NOMO-1 (cell line): ENCODE data around the gene NRAS.

Source experiments
- DNase-seq, 2 experiments: peaks; one replicate each; lab custom pipeline; 2025; ENCODE audit not compliant: unreplicated experiment in 2 of 2; lab: John Stamatoyannopoulos, UW

Gene NRAS

GRCh38 chr1:114728553-114728952 is 12.0 kb upstream of the NRAS start:
- DNase-seq = no peak

DNA sequence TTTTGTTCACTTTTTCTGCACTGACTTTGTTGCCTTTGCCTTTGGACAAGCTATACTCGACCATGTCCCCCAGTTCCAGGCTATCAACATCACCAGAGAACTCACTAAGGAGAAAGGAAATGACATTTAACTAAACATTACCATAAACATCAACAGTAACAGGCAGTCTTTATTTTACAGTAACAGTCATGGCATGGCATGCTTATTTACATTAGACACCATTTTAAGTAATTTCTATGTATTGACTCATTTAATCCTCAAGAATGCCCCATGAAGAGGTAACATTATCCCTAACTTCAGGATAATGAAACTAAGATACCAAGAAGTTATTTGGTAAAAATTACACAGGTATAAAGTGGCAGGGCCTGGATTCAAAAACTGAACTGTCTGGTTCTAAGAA is 8.7 kb upstream of the NRAS start:
- no peak for DNase-seq

- no peak for DNase-seq
These were observed 7.3 kb upstream of the NRAS start for GRCh38 chr1:114723915-114724314.

DNA sequence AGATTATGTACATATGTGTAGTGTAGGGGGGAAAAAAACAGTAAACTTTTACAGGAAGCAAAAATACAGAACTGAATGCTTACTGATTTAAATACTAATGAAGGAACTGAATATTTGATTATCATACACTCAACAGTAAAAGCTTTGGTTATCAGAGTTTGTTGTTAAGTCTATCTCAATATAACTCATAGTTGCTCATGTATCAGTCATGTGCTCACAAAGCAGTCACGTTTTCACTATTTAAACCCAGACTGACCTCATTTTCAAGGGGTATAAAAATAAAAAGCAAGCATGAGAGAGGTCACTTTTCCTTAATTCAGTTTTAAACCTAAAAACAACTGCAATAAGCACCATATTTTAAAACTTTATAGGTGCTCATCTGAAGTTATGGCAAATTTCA is 6.9 kb upstream of the NRAS start:
- DNase-seq = no peak

DNA sequence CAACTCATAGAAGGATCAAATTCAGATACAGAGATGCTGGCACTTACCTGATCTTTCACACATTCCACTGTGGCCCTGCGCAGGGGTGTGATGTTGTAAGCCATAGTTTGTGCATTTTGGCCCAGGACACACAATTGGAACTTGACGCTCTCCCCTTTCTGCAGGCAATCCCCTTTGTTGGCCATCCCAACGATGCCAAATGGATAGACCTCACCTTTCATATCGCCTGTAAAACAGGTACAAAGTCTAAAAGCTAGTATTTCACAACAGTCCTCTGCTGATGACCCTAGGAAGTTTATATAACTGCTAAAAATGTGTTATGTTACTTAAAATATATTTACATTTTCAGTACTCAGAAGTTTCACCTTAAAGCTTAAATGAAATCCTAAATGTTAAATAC is 3.9 kb upstream of the NRAS start:
- DNase-seq = no peak

DNA sequence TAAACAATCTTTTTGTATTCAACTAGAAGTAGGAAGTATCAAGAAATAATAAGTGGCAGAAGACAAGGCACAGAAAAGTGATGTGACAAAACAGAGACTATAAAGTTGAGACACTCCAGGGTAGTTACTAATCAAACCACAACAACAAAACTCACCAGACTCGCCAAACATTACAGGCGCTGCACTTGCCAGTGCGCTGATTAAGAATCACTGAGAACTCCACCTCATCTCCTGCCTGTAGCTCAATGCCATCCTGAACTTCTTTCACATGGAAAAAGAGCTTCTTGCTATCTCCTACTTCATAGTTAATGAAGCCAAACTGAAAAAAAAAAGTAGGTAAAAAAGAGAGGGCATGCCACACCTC is 2.8 kb upstream of the NRAS start:
- no peak for DNase-seq

DNA sequence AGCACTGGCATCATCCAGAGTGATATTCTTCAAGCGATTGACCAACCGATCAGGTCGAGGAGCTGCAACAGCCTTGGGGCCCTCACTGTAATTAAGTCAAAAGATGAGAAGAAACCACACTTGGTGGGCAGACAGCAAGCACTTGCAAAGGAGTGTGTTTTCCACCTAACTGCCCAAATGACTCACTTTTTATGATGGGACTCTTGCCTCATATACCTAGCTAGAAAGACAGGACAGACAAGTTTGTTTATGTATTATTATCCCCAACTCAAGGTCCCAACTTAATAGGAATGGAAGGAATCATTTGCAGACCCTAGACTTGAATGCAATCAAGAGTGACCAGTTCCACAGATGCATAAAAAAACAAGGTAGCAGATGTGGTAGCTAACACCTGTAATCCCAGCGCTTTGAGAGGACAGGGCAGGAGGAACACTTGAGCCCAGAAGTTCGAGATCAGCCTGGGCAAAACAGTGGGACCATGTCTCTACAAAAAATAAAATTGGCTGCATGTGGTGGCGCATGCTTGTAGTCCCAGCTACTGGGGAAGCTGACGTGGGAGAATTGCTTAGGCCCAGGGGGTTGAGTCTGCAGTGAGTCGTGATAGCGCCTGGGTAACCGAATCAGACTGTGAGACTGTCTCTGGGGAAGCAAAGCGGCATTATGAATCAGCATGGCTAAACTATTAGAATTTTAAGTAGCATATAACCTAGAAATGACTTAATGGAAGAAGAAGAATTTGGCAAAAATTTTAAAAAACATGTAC is 2.3 kb upstream of the NRAS start:
- DNase-seq = no peak

GRCh38 chr1:114715952-114716303 is 643 bp downstream of the NRAS start:
- no peak for DNase-seq

DNA sequence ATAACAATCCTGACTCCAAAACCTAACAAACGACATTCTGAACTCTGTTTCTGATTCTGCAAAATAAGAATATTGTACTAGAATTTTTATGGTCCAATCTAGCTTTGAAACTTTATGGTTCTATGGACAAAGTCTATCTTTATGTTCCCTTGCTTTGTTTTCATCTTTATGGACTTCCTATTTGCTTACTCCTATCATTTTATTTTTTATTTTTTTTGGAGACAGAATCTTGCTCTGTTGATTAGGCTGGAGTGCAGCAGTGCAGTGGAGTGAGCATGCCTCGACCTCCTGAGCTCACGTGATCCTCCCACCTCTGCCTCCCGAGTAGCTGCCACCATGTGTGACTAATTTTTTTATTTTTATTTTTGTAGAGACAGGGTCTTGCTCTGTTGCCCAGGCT is 3.6 kb downstream of the NRAS start:
- no peak for DNase-seq

GRCh38 chr1:114710360-114710759 is 6.2 kb downstream of the NRAS start:
- no peak for DNase-seq

DNA sequence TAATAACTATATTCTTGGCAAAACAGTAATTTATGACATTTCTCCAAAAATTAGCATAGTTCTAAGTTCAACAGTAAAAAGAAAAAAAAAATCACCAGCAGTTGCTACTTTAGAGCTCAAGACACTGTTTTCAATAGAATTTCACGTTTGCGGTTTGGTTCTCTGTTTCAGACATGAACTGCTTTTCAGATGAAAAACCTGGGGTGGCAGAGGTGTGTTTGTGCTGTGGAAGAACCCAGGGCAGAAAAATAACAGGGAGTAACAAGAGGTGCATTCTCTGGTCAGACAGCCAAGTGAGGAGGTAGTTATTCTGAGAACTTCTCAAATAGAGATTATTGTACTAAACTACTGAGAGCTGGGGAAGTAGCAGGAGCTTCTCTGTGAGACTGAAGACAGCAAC is 9.0 kb downstream of the NRAS start:
- DNase-seq = no peak

GRCh38 chr1:114703242-114703641 is 13.3 kb downstream of the NRAS start:
- no peak for DNase-seq

DNA sequence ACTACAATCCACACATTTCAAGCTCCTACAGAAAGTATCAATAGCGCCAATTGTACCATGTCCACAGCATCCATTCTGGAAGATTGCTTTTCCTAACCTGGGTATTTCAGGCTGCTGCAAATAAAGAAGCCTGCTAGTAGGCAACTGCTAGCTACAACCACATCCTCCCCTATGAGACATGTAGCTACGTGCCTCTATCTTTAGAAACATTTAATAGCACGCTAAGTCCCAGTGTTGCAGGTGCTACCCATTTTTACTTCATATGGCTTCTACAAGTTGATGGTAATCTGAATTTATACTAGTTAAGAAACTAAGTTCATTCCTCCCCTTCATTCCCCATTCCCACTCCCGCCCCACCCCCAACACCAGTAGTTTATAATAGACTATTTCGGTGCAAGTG is 13.8 kb downstream of the NRAS start:
- DNase-seq = no peak

DNA sequence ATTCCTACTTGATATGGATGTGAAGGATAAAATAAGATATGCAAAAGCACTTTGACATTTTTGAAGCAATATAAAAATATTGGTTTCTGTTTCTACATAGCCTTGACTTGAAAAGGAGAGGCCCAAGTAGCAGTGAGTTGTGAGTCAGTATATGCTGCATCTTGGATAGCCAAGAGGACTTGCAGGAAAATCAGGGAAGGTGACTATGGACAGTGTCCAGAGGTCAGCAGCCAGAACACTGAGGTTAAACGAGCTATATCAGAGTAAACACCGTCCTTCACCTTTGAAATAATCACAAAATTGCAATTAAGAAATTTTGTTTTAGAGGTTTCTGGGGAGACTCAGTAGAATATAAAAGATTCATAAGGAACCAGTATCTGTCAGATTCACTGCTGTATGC is 14.6 kb downstream of the NRAS start:
- DNase-seq = no peak

GRCh38 chr1:114700036-114700600 is 16.5 kb downstream of the NRAS start:
- no peak for DNase-seq

GRCh38 chr1:114696810-114697209 is 19.8 kb downstream of the NRAS start:
- no peak for DNase-seq

- DNase-seq = no peak
These were observed 21.0 kb downstream of the NRAS start, which contains the start of gene AMPD1 for GRCh38 chr1:114695430-114696058. Gene AMPD1, minus strand, starts transcription at chr1:114695546. Its CDS starts 75 bp downstream, at chr1:114695471.

DNA sequence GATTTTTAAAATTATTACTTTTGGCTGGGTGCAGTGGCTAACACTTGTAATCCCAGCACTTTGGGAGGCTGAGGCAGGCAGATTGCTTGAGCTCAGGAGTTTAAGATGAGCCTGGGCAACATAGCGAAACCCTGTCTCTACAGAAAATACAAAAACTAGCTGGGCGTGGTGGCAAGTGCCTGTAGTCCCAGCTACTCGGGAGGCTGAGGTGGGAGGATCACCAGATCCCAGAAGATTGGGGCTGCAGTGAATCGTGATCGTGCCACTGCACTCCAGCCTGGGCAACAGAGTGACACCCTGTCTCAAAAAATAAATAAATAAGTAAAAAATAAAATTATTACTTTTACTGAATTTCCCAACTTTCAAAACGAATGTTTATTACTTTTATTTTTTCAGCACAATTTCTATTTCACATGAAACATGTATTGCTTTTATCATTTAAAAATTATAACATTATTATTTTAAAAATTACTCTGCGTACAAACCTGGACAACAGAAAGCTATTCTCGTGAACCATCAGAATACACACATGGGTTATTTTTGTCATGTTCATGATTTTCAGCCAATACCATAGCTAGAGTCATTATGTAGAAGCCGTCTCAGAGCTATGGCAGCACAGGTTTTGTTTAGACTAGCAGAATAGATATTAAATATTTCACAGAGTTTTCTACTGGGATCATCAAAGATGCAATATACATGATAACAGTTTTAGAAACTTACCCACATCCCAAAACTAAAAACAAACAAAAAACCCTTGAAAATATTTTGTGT is 21.8 kb downstream of the NRAS start:
- DNase-seq = no peak

- DNase-seq = no peak
These were observed 23.6 kb downstream of the NRAS start for GRCh38 chr1:114692947-114693346.

DNA sequence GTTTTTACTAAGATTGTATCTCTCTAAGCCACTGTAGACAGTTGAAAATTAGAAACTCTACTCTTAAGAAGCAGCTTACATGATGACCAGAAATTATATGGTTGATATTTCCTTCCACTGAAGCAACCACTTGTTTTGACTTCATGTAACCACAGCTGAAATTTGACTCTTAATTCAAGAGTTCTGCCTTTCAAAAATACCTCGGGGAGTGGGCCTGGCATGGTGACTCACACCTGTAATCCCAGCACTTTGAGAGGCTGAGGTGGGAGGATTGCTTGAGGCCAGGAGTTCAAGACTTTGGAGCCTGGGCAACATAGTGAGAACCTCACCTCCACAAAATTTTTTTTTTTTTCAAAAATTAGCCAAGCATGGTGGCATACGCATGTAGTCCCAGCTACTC is 25.5 kb downstream of the NRAS start:
- no peak for DNase-seq

- no peak for DNase-seq
These were observed 26.4 kb downstream of the NRAS start for GRCh38 chr1:114690148-114690547.

DNA sequence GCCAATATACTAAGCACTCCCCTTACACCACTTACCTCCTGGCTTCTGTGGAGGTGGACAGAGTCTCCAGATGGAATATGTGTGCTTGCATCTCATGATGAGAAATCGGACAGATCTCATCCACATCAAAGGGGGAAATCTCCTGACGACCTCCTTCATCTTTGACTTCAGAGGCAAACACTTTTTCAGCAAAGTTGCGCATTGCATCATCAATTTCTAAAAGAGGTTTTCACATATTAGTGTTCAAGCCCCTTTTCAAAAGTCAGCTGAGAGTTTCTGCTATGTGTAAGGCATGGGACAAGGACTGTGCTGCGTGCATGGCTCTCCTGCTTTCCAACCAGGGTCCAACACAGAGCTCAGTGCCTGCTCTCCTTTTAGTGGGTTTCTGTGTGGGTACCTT is 28.0 kb downstream of the NRAS start:
- DNase-seq = no peak
